Panc1 (cell line): ENCODE results near the gene ZNF764. TPM values are rescaled to one million over a fixed set of nuclear protein-coding genes. Genes with fewer than 3 reads are reported as not detected.
"Not testable (repeated sequence)": the region's sequence is repeated elsewhere in the genome, so short reads cannot be mapped to it uniquely, and the experiment has no call there.

Source experiments
- ATAC-seq: fragments of 200-7000 bp; cut with Tn5 transposase; 2 replicates; pipeline ENCODE4 v1.9.1; 2020; ENCODE audit warnings: mild to moderate bottlenecking, moderate library complexity
- BruUV-seq: library from RNA; stranded (reverse); fragments of 400-500 nt; replicated peaks from 2 replicates; lab custom pipeline; 2021; lab: Mats Ljungman, UMichigan
- CTCF ChIA-PET: fragments of 300-600 bp; sonication (Branson Sonifier 250); formaldehyde crosslinking; loops from one replicate; lab custom pipeline; 2022; ENCODE audit warnings: antibody characterized with exemption; lab: Charles Lee
- POLR2A ChIA-PET: fragments of 300-600 bp; sonication (Branson Sonifier 250); formaldehyde crosslinking; loops from one replicate; lab custom pipeline; 2022; ENCODE audit warnings: antibody characterized with exemption; lab: Charles Lee
- DNase-seq: peaks from one replicate; pipeline ENCODE4 v3.0.0-alpha.2; 2010; ENCODE audit warnings: low read depth, low spot score
- H3K27ac ChIP-seq: 2 replicates; pipeline ENCODE4 v1.5.1; 2011; ENCODE audit warnings: mild to moderate bottlenecking, low read length, inconsistent platforms
- H3K27me3 ChIP-seq: fragments of 200-500 bp; sonication (Bioruptor generic); 2 replicates; pipeline ENCODE4 v1.6.0; 2014; ENCODE audit warnings: low read length, inconsistent platforms; ENCODE audit not compliant: control insufficient read depth, insufficient read depth
- H3K36me3 ChIP-seq: fragments of 200-500 bp; sonication (Bioruptor generic); 2 replicates; pipeline ENCODE4 v1.5.1; 2014; ENCODE audit warnings: inconsistent platforms, mild to moderate bottlenecking, low read length, moderate library complexity; ENCODE audit not compliant: control insufficient read depth, insufficient read depth
- H3K4me1 ChIP-seq: 2 replicates; pipeline ENCODE4 v1.5.1; 2011; ENCODE audit warnings: inconsistent platforms, mild to moderate bottlenecking, low read length, moderate library complexity; ENCODE audit not compliant: control insufficient read depth, insufficient read depth
- H3K4me3 ChIP-seq, 2 experiments: 2 replicates each; pipeline ENCODE4 v1.5.1; 2011 to 2012; ENCODE audit warnings: low read depth in 2 of 2, low read length in 2 of 2, mild to moderate bottlenecking in 2 of 2, inconsistent platforms in 1 of 2, moderate library complexity in 1 of 2
- H3K9me3 ChIP-seq: fragments of 200-500 bp; sonication (Bioruptor generic); 2 replicates; pipeline ENCODE4 v1.5.1; 2014; ENCODE audit warnings: low read depth, mild to moderate bottlenecking, inconsistent platforms, low read length, moderate library complexity; ENCODE audit not compliant: control insufficient read depth, insufficient read depth
- CTCF ChIP-seq: fragments of 450-650 bp; IDR thresholded peaks from 2 replicates; pipeline ENCODE4 v1.5.1; 2017; ENCODE audit warnings: mild to moderate bottlenecking
- POLR2AphosphoS5 ChIP-seq: IDR thresholded peaks from 2 replicates; pipeline ENCODE4 v1.6.1; 2012; ENCODE audit warnings: mild to moderate bottlenecking, low read depth, low read length, moderate library complexity
- REST ChIP-seq, 2 experiments: IDR thresholded peaks; 2 replicates each; pipeline ENCODE4 v1.6.1; 2011 to 2012; ENCODE audit warnings: low read depth in 2 of 2, control low read depth in 1 of 2, low read length in 1 of 2, mild to moderate bottlenecking in 1 of 2, moderate library complexity in 1 of 2; ENCODE audit not compliant: insufficient read depth in 1 of 2
- SIN3A ChIP-seq: IDR thresholded peaks from 2 replicates; pipeline ENCODE4 v1.6.1; 2012; ENCODE audit warnings: low read depth, mild to moderate bottlenecking, low read length, moderate library complexity, borderline replicate concordance; ENCODE audit not compliant: insufficient read depth
- TCF7L2 ChIP-seq: IDR thresholded peaks from 2 replicates; pipeline ENCODE4 v1.6.1; 2011; ENCODE audit warnings: mild to moderate bottlenecking, low read depth, low read length, inconsistent platforms
- in situ Hi-C: cut with HindIII; loops from 2 replicates; pipeline ENCODE4 v1.10.0; 2016; ENCODE audit warnings: low sequenced_read_pairs, low pct_unique_long_range_greater_than_20kb
- intact Hi-C: fragments of 100-400 bp; cut with micrococcal nuclease; formaldehyde crosslinking; loops from one replicate; pipeline ENCODE4 v1.10.0; 2022; ENCODE audit not compliant: unreplicated experiment
- total RNA-seq: library from RNA; stranded (reverse); gene quantifications from one replicate; pipeline ENCODE4 v1.2.1, GENCODE V29; 2021; ENCODE audit not compliant: unreplicated experiment

ZNF764 gene
- total RNA-seq, 1 experiment from 2014 or later, result 16.7 TPM

- ATAC-seq (no peak), DNase-seq (no peak)
- Histone ChIP-seq H3K27ac (no peak overlapping the region), H3K9me3 (no peaks in the 10 kb centered on the region), H3K4me1 (peaks cover 4% of the 10 kb centered on the region), H3K36me3 (no peaks in the 10 kb centered on the region), H3K4me3 (no peak overlapping the region), H3K27me3 (no peaks in the 10 kb centered on the region)
- TF ChIP-seq REST (IDR thresholded peaks at IDR 0.05; ENCODE audit: insufficient read depth in 1 of 2, low read depth in 2 of 2, low read length in 1 of 2), result no peak
- no peak for TF ChIP-seq CTCF
- no peak for TF ChIP-seq POLR2AphosphoS5
- ChIA-PET CTCF (no interaction called here), POLR2A (no interaction called here)
- intact Hi-C loops, result no loop called here
- no TSS peak for BruUV-seq
- in situ Hi-C loops, result no loop called here
Measured at GRCh38 chr16:30543067-30543466, 15.1 kb downstream of the ZNF764 start.

- DNase-seq (no peak), ATAC-seq (no peak)
- Histone ChIP-seq H3K27ac (no peak overlapping the region), H3K4me1 (peaks cover 4% of the 10 kb centered on the region), H3K4me3 (no peak overlapping the region), H3K36me3 (no peaks in the 10 kb centered on the region), H3K9me3 (no peaks in the 10 kb centered on the region), H3K27me3 (no peaks in the 10 kb centered on the region)
- in situ Hi-C loops, result no loop called here
- intact Hi-C loops, result no loop called here
- TF ChIP-seq REST (IDR thresholded peaks at IDR 0.05; ENCODE audit: insufficient read depth in 1 of 2, low read depth in 2 of 2, low read length in 1 of 2) (no peak), CTCF (no peak), POLR2AphosphoS5 (no peak), TCF7L2 (no peak), SIN3A (no peak)
- ChIA-PET CTCF (no interaction called here), POLR2A (no interaction called here)
- BruUV-seq, result no TSS peak
Measured at GRCh38 chr16:30541502-30542329, 16.5 kb downstream of the ZNF764 start.

- H3K4me3 ChIP-seq, in situ Hi-C loops, ATAC-seq, H3K27me3 ChIP-seq, H3K4me1 ChIP-seq, H3K9me3 ChIP-seq, H3K36me3 ChIP-seq, CTCF ChIA-PET, H3K27ac ChIP-seq, BruUV-seq, DNase-seq, POLR2A ChIA-PET, intact Hi-C loops: not testable (repeated sequence)
Measured at GRCh38 chr16:30540916-30541464, 17.2 kb downstream of the ZNF764 start.
